GM19238 (cell line): Measurements from ENCODE around the gene NRCAM.
"Not testable (repeated sequence)": the region's sequence is repeated elsewhere in the genome, so short reads cannot be mapped to it uniquely, and the experiment has no call there.

ENCODE experiments used
- DNase-seq: peaks from one replicate; pipeline ENCODE4 v3.0.0; 2011; ENCODE audit warnings: low spot score; ENCODE audit not compliant: insufficient read length

NRCAM gene

DNA sequence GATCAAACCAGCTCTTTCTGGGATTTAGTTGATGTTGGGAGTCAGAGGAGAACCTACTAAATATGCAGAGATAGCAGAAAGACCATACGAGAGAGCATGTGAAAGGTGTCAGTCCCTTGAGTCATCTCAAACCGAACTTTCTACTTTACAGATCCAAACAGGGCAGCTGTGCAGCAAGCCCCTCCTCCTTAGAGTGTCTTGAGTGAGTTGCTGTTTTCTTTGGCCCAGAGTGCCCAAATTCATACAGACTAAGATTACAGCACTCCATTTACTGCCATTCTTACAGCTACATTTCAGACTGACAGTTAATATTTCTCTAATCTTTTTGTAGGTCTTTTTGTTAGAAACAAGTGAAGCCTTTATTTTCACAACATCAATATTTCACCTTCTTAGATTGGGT lies 53.4 kb downstream of the NRCAM start:
- no peak for DNase-seq

DNA sequence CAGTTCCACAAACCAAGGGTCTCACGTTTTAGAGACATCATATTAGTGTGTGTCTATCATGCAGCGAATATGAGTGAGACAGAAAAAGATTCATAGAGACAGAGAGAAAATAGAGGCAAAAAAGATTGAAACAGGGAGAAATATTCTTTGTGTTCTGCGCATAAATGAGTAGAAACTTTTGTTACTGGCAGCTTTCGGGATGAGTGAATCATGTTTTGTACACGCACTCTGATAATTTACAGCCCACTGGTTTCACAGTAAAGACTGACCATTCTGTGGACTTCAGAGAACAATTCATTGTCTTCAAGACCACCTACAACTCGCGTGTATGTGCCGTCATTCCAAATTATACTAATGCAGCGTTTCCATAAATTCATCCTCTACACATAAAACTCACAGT lies 60.2 kb downstream of the NRCAM start:
- no peak for DNase-seq

DNA sequence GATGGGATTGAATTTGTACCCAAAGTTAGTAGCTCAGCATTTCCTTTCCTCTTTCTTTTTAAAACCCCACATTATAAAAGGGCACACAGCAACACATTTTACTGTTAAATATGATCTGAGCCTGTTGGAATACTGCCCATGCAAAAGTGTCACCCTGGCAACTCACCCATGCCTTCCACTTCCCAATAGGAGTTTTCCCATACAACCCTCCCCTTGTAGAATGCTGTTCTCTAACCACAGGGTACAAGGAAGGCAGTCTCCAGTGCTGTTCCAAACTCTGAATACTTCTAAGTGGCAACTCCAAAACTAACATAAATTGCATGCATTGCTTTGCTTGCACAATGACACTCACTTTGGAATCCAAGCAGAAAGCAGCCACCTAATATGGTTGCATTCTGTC lies 60.8 kb downstream of the NRCAM start:
- DNase-seq, result no peak

DNA sequence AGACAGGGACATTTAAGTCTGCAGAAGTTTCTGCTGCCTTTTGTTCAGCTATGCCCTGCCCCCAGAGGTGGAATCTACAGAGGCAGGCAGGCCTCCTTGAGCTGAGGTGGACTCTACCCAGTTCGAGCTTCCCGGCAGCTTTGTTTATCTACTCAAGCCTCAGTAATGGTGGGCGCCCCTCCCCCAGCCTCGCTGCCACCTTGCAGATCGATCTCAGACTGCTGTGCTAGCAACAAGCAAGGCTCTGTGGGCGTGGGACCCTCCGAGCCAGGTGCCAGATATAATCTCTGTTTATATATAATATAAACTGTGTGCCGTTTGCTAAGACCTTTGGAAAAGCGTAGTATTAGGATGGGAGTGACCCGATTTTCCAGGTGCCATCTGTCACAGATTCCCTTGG lies 63.1 kb downstream of the NRCAM start:
- not testable (repeated sequence) for DNase-seq

DNA sequence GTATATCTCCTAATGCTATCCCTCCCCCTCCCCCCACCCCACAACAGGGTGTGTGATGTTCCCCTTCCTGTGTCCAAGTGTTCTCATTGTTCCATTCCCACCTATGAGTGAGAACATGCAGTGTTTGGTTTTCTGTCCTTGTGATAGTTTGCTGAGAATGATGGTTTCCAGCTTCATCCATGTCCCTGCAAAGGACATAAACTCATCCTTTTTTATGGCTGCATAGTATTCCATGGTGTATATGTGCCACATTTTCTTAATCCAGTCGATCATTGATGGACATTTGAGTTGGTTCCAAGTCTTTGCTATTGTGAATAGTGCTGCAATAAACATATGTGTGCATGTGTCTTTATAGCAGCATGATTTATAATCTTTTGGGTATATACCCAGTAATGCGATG lies 68.5 kb downstream of the NRCAM start:
- DNase-seq, result not testable (repeated sequence)

DNA sequence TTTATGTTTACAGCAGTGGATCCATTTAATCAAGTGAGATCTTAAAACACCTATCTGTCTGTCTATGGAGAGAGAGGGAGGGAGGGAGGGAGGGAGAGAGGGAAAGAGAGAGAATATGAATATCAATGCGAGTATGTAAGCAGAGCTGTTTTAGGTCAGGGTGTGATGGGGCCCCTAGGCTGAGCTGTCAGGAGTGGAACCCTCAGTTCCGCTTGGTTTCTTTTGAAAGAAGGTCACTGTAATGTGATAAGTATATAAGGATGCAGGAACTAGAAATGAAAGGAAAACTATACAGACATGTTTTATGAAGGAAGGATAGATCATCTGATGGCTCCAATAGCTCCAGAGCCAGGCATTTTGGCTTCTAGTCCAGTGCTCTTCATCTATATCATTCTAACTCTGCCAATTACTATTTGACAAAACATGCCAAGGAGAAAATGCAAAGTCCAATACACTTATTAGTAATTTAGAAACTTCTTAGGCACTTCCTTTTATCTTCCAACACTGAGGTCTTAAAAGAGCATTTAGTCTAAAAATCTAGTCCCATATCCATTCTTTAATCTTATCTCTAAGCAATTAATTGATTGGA lies 70.3 kb downstream of the NRCAM start:
- no peak for DNase-seq

DNA sequence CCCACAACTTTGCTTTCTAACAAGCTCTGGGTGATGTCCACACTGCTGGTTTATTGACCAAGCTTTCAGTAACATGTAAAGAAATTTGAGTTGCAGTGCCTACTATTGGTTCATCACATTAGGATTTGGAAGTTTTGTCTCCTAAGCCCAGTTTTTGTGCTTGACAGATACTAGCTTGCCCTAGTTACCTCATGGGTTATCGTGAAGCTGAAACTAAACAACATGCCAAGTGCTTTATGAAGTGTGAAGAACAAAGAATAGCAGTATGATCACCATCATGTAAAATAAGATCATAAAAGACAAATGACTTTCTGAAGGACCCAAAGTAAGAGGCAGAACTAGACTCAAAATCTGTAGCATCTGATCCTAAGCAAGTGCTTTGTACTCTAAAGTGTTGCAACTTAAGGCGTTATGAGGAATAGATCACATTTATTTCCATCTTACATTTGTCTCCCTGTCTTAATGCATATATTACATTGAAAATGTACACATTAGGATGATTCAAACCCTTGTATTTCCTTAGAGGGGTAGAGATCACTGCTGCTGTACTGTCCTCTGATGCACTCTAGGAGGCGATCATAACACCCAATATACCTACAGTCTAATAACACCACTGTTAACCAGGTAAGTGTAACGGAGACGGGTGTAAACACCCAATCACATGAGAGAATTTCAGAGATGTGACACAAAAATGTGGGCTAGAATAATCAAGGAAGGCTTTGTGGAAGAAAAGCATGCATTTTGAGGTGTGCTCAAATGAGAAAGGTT lies 71.3 kb downstream of the NRCAM start:
- DNase-seq, result no peak

DNA sequence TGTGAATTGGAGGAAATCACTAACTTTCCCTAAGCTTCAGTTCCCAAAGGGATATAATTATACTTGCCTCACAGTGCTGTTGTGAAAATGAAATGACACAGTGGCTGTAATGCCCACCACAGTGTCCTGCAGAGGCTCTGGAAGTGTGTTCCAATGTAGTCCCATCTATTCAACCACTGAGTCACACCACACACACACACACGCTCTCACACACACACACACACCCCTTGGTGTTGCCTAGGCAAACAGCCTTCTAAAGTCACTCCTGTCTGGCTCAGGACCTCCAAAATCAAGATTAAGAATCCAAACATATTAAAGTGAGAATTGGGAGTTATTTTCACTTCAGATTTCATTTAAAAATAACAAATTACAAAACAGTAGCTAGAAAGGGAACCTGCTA lies 73.3 kb downstream of the NRCAM start:
- DNase-seq, result no peak

DNA sequence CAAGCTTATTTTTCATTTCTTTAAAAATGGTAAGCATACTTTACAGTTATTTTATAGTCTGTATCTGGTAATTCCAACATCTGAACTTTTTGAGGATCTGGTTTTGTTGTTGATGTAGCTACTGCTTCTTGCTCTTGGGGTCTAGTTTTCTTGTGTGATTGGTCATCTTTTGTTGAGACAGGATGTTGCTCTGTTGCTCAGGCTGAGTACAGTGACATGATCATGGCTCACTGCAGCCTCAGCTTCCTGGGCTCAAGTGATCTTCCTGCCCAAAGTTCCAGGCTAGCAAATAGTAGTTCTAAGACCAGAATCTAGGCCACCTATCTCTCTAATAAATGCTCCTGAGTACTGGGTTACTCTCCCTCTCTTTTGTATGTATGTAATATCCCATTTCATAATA lies 75.7 kb downstream of the NRCAM start:
- no peak for DNase-seq

DNA sequence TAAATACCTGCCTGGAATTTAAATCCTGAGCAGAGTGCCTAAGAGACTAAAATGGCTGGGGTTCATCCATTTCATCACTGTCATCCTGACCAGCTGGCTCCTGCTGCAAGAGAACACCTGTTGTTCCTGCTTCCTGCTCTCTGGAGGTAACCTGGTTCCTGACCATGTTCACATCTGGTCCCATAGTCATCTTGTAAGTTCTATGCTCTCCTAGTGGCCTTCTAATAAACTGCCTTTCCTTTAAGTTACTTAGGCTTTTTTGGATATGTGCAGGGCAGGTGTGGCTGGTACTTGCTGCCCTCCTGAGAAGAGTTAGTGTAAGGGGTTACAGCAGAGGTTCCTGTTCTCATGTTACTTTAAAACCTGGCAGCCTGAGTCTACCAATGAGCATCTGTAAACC lies 80.0 kb downstream of the NRCAM start:
- no peak for DNase-seq

DNA sequence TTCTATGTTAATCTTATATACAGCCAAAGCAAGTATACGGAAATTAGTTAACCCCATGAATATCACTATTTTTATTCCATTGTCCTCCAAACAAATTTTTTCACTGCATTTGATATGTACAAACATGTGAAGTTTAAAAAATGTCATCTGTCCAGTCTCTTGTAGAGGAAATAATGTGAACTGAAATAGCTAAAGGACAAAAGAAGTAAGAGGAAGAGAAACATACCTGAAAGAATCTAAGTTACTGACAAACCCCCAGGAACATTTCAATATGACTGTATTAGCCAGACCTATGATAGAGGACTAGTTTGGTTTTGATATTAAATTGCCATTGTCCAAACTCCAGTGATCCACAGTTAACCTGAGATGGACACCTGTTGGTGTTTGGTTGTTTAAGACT lies 80.6 kb downstream of the NRCAM start:
- DNase-seq, result no peak

DNA sequence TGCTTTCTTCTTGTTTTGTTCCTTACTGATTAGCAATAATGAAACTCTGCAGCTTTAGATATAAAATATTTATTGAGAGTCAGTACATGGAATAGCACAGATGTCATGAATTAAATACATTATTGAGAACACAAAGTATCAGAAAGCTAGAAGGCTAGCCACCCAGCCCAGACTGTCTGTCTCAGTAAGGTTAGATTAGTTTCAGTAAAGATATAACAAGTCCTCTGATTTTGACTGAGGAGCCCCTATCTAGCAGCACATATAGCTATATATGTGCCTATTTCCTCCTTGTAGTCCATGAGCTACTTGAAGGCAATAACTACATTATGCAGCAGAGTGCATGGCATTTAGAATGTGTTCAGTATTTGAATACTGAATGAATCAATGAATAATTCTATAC lies 81.3 kb downstream of the NRCAM start:
- DNase-seq, result no peak

DNA sequence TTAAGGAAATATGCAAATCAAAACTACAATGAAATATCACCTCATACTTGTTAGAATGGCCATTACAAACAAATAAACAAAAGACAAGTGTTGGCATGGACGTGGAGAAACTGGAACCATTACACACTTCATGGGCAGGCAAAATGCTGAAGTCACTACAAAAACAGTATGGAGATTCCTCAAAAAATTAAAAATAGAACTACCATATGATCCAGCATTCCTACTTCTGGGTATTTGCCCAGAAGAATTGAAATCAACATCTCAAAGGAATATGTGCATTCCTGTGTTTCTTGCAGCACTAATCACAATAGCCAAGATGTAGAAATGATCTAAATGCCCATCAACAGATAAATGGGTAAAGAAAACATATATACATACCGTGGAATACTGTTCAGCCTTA lies 83.6 kb downstream of the NRCAM start:
- no peak for DNase-seq

DNA sequence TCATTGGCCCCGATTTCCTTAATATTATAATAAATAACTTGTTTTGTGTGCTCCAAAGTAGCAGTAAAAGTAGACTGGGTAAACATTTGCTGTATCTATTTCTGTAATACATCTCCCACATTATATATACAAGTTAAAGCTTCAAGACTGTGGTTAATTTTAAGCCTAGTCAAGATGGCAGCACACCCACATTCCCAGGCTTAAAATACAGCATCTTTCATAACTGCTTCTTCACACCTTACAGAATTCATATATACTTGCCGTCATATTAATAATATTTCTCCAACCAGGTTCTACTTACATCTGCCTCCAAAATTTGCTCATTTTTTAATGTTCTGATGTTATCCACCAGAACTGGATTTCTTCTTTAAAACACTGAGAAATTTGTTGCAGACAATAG lies 85.6 kb downstream of the NRCAM start:
- no peak for DNase-seq

DNA sequence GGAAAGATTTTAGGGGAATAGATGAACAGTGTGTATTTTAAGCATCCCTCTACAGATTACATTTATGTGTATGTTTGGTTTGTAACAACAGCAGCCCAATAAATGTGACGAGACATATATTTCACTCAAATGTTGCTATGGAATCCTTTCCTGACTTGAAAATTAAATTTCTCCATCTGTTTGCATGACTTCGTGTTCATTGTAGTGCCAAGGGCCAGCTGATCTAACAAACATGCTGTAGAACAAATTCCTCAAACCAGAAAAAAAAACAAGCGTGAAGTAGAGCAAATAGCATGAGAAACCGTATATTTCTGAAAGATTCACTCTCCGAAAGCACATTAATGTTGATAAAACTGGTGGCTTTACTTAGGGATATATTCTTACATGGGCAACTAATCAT lies 87.8 kb downstream of the NRCAM start:
- DNase-seq, result no peak

DNA sequence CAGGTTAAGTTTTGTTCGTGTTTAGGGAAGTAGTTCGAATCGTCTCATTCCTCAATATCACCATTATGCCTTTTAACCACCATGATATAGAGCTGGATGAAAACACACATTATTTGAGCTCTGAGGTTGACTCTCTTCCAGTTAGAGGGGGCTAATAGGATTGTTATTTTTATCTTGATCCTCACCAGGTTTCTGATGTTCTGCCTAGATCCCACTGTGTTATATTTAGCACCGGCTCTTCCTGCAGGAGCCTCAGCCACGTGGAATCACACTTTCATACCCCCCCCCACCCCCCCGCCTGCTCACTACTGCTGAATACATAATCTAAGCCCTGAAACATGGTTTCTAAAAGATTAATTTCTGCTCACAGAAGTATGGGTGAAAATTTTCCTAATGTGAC lies 88.3 kb downstream of the NRCAM start:
- DNase-seq, result no peak

DNA sequence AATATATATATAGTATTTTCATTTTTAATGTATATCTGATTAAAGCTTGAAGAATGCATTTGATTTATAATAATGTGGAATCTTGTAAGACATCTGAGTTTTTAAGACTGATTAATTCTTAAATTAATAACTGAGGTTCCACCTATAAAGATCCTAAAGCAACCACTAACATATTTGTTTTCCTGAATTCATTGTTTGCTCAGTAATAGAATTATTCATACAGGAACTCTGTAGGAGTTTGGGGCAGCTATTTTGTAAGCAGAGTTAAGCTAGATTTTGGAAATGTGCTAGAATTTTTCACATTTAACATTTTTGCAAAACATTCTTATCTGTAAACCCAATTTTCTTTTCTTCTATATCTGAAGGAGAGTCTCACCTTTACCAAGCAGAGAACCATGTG lies 88.9 kb downstream of the NRCAM start:
- DNase-seq, result no peak

DNA sequence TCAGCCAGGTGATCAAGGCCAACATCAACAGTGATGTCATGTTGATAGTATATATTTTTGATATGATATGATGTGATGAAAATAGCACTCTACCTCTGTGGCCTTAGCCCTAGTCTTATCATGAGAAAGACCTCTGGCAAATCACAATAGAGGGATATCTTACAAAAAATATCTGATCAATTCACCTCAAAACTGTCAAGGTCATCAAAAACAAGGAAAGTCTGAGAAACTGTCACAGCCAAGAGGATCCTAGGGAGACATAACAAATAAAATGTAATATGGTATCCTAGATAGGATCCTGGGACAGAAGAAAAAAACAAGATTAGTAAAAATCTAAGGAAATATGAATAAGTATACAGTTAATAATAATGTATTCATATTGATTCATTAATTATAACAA lies 92.6 kb downstream of the NRCAM start:
- no peak for DNase-seq

DNA sequence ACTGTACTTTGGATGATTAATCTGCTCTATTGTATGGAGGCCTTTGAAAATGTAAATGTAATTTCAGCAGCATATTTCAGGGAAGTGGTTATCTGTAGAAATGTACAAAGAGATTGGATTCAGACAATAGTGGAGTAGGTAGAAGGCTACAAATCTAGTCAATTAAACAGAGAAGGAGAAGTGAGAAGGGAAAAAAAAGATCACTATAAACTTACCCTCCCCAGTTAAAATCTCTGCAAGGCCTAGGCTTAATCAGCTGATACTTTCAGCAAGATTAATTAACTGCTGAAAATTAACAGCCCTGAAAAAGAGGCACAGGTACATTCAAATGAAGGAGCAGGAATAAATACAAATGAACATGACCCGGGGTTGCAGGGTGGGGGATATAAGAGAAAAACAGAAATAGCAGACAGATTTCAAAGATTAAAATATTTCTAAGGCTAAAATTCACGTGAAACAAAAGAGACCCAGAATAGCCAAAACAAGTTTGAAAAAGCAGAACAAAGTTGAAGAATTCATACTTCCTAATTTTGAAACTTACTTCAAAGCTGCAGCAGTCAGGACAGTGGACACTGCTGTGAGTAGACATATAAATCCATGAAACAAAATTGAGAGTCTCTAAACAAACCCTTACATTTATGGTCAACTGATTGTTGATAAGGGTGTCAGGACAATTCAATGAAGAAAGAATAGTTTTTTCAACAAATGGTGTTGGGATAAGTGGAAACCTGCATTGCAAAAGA lies 96.0 kb downstream of the NRCAM start:
- no peak for DNase-seq

DNA sequence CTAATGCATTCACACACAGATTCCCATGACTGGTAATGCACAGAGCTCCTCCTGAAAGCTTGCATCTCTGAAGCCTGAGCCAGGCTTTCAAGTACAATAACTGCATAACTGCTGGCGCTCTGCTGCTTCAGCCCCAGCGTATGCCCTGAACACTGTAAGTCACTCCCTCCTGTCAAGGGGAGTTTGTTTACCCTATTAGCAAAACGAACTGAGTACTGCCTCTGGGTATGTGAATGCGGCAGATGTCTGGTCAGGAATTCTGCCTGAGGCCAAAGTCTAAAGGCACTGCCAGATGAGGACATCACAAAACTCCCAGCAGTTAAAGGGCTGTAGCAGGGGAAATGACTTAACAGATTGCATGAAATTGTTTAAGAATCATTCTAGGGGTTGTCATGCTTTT lies 97.7 kb downstream of the NRCAM start:
- no peak for DNase-seq

DNA sequence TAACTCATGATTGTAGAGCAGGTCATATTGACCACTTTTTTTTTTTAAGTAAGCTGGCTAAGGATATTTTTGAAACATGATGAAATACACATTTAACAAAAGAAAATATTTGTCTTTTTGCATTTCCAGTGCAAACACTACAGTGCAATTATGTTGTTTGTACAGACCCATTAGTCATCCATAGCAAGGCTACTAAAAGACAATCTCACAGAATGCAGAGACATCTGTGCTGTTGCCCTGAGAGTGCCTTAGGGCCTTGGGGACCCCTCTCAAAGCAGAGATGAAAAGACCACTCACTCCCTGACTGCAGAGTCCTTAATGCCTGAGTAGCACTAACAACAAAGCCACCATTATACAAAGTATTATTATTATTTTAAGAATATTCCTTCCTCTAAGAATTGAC lies 104.5 kb downstream of the NRCAM start:
- no peak for DNase-seq

DNA sequence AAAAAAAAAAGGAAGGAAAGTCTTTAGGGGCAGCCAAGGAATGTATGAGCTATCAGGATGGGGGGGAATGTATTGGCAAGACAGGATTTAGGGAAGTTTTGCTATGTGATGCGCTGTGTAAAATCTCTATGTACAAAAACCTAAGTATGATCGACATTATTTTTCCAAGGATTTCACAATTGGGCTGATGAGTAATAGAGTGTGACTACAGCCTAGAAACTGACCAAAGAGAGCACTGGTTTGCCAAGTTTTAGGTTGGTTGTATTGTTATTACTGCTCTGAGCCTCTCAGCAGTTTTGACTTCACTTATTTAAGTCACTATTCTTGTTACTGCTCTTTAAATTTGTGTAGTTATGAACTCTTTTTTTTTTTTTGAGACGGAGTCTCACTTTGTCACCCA lies 107.3 kb downstream of the NRCAM start:
- no peak for DNase-seq

DNA sequence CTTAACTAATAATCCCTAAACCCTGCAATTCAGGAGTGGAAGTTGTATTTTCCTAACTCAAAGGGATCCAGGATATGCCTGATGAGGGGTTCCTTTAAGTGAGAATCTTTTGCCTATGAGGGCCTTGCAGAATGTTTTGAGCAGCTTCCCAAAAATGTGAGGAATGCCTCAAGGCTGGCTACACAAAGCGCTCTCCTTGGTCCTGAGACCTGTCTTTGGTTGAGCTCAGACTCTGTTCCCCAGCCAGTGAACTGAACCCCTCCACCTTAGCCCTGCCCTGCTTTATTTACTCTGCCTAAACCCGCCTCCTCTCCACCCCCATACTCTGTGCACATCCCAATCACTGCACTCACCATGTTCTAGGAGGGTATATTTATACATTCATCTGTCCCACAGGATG lies 108.6 kb downstream of the NRCAM start:
- DNase-seq, result no peak
